HG03342 (cell line): ENCODE data around the gene TMEM184B.

Experiments
- ATAC-seq: cut with Tn5 transposase; IDR thresholded peaks from one replicate; pipeline ENCODE4 v1.9.1; 2021; ENCODE audit warnings: mild to moderate bottlenecking, moderate library complexity; ENCODE audit not compliant: unreplicated experiment

TMEM184B gene

DNA sequence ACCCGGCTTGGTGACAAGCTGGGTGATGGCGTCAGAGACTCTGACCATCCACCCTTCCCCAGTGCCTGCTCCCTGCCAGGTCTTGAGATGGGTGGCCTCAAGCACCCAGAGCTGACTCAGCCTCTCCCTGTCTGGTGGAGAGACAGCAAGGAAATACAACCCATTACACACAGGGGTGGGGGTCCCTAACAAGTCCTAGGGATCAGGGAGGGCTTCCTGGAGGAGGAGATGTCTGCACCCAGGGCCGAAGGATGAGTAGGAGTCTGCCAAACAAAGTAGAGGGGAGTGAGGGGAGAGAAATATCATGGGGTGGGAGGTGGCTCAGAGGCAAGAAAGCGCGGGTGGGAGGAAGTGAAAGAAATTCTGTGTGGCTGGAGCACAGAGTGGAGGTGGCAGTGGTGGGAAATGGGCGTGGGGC, 64.2 kb downstream of the TMEM184B start:
- no peak for ATAC-seq

DNA sequence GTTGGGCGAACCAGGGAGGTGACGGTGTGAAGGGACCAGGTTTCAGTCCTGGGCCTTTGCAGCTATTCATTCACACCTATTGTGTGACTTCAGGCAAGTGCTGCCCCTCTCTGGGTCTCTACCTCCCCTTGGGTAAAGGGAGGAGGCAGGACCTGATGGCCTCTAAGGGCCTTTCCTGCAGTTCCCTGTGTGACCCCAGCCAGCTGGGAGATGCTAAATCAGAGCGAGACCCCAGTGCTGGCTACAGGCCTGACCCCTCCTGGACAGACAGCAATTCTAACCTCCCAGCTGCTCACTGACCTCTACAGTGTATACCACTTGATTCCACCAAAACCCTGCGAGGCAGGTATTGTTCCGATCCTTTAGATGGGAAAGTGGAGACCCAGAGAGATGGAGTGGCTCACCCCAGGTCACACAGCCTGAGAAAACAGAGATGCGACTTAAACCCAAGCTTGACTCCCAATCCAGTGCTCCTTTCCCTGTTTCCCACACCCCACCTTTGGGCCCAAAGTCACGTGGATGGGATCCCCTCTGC, 64.8 kb downstream of the TMEM184B start:
- no peak for ATAC-seq

DNA sequence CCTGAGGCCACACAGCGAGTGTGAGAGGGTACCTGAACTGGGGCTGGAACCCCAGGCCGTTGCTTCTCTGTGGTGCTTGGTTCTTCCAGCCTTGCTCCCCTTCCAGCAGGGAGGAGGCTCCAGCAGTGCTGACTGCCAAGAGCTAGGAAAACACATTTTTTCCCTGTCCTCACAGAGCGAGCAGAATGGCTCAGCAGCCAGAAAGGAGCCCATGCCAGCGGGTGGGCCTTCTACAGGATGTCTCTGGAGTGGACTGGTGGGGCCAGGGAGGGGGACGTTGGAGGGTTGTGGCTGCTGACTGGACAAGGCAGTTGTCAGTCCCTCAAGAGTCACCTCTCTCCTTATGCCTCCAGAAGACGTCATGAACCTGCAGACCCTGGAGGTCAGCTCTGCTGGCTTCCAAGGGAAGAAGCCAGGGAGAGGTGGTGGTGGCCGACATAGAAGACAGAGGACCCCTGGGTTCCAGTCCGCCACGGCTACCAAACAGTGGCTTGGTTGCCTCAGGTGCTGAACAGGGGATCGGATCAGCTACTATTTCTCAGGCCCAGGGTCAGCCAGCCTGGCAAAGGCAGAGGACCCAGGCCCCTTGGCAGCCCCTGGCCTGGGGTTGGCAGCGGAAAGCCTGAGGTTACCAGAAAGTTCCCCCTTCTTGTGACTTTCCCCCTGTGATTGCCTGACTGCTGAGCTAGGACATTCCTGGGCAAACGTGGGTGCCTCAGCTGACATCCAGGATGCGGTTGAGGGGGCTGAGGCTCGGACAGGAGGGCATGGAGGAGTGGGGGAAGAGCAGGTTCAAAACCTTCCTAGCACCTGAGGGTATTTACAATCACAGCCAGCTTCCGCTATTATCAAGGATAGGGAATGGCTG, 67.3 kb downstream of the TMEM184B start:
- ATAC-seq = no peak

DNA sequence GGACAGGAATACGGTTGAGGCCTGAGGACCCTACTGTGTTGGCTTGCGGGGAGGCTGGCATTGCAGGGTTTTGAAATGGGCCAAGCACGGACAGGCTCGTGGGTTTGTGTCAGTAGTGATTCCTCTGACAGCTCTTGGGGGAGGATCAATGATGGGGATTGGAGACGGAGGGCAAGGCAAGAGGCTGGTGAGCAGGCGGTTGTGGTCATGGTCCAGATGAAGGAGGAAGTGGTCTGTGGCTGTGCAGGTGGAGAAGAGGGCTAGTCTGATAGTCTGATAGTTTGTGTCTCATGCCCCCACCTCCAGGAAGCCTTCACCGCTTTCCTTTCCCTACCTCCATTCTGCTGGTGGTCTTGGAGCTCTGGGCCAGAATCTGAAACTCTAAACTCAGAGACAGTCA, 68.0 kb downstream of the TMEM184B start:
- no peak for ATAC-seq

DNA sequence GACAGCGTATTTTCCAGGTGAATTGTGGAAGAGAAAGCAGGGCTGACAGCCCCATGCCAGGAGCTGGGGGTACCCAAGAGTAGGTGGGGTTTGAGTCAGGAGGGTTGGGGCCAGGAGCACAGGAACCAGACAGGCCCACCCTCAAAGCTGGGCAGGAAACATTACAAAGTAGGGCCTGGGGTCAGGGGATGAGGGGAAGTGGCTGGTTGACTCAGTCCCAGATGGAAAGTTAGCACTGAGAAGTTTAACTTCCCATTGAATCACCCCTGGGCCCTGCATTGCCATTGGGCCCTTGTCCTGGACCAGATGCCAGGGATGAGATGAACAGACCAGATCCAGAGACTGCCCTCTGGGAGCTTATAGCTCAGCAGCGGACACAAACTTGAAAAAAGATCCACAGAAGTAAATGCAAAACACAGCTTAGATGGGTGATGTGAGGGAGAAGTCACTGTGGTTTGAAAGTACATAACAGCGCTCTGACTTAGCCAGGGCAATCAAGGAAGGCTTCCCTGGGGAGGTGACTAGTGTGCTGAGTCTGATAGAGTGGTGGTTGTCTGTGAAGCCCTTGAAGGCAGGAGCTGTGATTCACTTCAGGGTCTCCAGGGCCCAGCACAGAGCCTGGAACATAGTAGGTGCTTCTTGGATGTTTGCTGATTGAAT, 68.8 kb downstream of the TMEM184B start:
- no peak for ATAC-seq

DNA sequence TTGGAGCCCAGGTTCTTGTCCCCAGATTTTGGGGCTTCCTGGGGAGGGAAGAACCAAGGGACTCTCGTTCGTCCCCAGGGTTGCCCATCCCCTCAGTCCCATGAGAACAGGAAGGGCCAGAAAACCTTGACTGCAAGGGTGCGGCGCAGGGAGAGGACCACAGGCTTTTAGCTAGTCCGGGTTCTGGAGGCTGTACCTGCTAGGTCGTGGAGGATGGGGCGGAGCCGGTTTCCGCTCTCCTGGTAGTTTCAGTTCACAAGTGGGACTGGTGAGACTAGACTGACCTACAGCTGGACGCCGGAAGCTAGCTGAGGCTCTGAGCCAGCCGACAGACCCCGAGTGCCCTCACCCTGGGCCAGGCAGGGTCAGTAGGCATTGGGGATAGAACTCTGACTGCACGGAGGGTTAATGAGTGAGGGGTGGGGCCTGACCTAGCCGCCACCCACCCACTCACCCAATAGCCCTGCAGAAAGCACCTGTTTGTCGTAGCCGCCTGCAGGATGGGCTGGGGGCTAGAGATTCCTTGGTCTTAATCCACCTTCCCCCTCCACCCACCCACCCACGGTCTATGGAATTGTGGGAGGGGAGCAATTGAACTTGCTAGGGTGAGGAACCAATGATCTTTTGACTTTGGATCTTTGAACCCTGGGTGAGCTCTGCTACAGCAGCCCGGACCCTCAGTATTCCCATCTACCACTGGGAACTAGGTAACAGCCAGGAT, 69.6 kb downstream of the TMEM184B start:
- ATAC-seq = no peak

DNA sequence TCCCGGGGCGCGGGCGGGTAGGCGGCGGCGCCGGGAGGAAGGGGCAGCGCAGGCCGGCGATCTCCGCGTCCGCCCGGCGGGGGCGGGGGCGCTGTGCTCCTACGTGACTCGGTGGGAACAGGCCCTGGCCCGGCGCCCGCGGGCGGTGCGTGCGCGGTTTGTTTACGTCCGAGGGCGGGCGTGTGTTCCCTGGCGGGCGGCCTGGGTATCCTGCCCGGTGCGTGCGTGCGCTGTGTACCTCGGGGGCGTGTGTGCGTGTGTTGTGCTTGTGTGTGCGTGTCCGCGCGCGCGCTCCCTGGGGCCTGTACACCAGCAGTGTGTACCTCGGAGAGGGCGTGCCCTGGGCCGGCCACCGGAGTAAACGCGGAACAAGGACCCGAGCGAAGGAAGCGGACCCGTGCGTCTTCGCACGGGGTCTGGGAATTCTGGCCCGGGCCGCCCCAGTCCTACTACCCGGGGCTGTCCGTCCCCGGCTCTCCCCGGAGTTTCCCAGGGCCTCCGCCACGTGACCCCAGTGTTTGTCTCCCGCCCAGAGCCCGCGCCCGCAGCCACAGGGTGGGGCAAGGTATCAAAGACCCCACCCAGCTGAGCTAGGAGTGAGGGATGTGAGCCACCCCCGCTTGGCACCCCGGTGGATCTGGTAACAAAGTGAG, 70.2 kb downstream of the TMEM184B start:
- peak; percentile 21 for ATAC-seq

DNA sequence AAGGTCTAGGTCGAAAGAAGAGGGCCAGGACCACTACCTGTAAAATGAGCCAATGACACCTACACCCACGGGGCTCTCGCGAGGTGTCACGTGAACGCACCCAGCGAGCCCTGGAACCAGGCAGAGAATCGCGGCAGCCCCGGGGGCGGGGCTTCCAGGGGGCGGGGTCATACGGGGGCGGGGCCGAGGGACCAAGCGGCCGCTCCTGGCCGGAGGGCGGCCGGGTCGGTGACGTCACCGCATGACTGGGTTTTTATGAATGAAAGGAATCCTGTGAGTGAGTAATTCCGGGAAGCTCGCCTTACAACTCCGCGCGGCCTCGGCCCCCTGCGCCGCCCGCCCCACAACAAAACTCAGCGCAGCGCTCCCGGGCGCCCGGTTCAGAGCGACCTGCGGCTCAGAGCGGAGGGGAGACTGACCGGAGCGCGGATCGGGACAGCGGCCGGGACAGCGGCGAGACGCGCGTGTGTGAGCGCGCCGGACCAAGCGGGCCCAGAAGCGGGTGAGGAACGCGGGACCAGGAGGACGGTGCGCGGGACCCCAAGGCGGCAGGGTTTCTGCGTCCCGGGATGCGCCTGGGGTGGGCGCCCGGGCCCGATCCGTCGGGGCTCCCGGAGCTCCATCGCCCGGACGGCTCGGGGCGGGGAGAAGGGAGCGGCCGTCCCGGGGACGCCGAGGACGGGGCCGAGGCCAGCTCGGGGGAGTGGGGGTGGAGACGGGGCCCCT, 70.9 kb downstream of the TMEM184B start, which contains the start of gene MAFF:
Gene MAFF, plus strand, starts transcription at position 284 of the 726 bp plus-strand sequence. CDS start 11,860 bp downstream, outside the sequence.
- peak; percentile 51 for ATAC-seq

DNA sequence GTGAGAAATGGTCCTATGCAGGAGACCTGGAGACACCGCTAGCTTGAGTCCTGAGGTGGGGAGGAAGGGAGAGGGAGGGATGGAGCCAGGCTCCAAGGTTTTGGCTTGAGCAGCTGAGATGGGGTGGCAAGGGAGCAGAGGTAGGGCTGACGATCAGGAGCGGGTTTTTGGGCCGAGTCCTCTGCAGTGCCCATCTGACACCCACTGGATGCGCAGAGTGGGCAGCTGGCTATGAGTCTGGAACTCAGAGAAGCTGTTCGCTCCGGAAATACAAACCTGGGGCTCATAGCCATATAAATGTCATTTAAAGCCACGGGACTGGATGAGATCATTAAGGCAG, 71.5 kb downstream of the TMEM184B start:
- ATAC-seq = no peak

DNA sequence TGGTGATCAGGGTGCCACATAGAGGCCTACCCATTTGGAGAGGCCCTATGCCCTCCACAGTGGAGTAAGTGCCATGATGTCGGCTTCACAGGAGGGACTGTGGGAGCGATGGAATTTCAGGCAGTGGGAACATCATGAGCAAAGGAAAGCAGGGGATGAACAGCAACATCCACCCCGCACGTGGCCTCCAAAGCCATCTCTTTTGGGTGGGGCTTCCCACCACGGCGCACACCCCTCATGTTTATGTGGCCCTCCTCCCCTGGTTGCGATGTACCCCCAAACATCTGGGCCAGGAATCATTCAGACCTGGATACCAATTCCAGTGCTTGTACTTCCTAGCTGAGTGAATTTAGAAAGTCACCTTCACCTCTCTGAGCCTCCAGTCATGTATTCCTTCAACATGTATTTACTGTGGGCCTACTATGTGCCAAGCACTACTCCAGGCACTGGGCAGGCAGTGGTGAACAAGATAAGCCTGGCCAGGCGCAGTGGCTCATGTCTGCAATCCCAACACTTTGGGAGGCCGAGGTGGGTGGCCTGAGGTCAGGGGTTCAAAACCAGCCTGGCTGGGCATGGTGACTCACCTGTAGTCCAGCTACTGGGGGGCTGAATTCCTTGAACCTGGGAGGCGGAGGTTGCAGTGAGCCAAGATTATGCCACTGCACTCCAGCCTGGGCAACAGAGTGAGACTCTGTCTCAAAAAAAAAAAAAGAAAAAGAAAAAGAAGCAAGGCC, 72.8 kb downstream of the TMEM184B start:
- ATAC-seq = no peak

DNA sequence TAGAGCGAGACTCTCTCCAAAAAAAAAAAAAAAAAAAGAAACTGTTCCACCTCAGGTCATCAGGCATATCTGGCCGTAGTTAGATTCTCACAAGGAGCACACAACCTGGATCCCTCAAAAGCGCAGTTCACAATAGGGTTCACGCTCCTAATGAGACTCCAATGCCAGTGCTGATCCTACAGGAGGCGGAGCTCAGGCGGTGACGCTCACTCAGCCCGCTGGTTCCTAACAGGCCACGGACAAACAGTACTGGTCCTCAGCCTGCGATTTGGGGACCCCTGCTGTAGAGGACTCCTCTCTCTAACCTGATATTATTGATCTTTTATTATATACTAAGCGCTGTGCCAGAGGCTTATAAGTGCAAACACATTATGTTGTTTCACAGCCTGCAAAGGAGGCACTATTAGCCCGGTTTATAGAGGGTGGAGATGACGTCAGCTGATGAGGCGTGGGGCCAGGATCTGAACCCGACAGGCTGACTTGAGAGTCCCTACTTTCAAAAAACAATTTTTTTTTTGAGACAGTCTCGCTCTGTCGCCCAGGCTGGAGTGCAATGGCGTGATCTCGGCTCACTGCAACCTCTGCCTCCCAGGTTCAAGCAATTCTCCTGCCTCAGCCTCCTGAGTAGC, 75.9 kb downstream of the TMEM184B start:
- no peak for ATAC-seq

DNA sequence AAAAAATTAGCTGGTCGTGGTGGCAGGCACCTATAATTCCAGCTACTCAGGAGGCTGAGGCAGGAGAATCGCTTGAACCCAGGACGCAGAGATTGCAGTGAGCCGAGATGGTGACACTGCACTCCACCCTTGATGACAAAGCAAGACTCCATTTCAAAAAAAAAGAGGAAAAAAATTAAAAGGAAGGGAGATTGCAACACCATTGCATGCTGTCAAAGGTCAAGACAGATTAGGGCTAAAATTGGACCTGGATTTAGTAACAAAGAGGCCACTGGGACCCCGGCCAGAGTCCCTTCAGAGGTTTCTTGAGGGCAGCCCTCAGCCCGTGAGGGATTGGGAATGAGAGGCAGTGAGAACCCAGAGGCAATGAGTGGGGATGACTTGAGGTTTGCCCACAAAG, 79.2 kb downstream of the TMEM184B start:
- ATAC-seq = no peak

DNA sequence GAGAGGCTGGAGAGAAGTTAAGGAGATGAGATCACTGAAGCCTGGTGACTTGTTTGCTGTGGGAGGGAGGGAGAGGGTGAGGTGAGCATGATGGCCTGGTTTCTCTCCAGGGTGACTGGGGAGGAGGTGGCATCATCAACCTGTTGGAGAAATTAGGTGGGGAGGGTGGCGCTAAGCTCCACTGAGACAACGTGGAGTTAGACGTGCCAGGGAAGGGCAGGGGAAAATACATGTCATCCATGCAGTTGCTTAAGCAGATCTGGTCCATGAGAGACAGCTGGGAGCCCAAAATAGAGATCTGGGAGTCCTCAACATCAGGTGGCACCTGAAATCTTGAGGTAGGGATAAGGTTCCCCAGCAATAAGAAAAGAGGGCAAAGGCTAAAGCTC, 80.3 kb downstream of the TMEM184B start:
- ATAC-seq = no peak

DNA sequence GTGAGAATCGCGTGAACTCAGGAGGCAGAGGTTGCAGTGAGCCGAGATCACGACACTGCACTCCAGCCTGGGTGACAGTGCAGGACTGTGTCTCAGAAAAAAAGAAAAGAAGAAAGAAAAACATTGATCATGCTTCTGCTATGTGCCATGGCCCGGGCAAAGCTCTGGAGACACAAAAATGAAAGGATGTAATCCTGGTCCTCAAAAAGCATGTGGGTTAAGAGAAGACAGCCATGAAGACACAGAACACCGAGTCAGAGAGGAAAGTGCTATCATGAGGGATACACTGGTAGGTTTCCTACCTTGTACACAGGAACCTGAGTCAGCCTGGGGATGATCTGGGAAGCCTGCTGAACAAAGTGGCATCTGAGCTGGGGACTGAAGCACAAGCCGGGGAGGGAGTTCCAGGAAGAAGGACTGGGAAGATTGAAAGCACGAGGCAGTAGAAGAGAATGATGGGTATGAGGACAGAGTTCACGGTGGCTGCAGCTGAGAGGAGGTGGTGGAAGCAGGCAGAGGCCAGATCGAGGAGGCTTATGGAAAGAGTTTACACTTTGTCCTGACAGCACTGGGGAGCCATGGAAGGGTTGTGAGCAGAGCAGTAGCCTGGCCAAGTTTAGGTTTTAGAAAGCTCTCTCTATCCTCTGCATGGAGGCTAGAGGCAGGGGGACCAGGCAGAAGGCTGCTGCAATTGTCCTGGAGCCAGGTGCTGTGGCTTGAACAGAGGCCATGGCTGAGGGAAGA, 80.9 kb downstream of the TMEM184B start:
- no peak for ATAC-seq

DNA sequence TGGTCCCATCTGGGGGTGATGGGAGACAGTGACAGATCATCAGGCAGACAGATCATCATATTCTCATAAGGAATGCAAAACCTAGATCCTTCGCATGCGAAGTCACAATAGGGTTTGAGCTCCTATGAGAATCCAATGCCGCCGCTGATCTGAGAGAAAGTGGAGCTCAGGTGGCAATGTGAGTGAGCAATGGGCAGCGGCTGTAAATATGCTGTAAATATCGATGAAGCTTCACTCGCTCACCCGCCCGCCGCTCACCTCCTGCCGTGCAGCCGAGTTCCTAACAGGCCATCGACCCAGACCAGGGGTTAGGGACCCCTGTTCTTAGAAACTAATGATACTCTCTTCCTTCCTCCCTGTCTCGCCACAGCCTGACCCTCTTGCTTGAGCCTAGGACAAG, 81.8 kb downstream of the TMEM184B start:
- ATAC-seq = no peak

DNA sequence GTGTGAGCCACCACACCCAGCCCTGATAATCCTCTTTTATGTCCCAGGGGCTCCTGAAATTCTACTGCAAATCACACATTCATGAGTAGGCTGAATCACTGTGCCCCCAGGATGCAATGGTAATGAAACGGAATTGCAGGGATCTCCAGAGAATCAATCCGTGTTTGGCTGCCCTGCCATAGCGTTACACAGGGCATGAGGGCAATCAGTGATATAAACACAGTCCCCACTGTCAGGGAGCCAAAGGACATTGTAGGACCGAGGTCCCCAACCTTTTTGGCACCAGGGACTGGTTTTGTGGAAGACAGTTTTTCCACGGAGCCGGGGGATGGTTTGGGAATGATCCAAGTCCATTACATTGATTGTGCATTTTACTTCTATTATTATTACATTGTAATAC, 82.2 kb downstream of the TMEM184B start:
- ATAC-seq = no peak

DNA sequence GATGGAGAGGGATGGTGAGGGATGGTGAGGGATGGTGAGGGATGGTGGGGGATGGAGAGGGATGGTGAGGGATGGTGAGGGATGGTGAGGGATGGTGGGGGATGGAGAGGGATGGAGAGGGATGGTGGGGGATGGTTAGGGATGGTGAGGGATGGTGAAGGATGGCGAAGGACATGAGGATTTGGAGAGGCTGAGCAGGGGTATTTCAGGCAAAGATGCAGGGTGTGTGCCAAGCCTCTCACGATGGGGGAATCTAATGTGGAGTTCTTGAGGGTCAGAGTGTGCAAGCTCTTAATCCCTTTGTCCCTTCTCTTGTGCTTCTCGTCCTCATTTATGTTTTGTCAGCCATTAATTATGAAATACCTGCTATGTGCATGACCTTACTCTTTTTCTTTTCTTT, 83.7 kb downstream of the TMEM184B start:
- no peak for ATAC-seq

DNA sequence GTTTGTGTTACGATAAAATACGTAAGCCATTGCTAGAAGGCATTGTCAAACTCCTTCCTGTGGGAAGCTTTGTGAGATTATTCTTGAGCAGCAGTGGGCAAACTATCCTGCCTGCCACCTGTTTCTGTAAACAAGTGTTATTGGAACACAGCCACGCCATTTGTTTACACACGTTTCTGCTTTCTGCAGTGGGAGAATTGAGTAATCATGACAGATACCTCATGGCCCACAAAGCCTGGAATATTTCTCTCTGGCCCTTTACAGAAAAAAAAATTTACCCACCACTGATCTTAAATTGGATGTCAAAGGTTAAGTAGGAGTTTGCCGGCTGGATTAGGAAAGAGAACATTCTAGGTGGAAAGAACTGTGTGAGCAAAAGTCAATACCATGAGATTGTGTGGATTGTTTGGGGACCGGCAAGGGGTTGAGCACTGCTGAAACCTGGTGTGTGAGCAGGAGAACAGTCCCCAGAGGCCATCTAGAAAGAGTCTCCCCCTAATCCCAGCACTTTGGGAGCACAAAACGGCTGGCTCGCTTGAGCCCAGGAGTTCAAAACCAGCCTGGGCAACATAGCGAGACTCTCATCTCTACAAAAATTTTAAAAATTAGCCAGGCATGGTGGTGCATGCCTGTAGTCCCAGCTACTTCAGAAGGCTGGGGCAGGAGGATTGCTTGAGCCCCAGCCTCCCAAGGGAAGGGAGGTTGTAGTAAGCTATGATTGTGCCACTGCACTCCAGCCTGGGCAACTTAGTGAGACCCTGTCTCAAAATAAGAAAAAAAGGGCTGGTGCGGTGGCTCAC, 85.2 kb downstream of the TMEM184B start:
- ATAC-seq = no peak
